ENCODE results near the gene PATJ. TPM values are rescaled to one million over a fixed set of nuclear protein-coding genes. Genes with fewer than 3 reads are reported as not detected.
"Not testable (repeated sequence)": the region's sequence is repeated elsewhere in the genome, so short reads cannot be mapped to it uniquely, and the experiment has no call there.

PATJ gene
- total RNA-seq, 4 donors from 2014 or later: 10.6 to 44.8 (median 26.1) TPM

DNA sequence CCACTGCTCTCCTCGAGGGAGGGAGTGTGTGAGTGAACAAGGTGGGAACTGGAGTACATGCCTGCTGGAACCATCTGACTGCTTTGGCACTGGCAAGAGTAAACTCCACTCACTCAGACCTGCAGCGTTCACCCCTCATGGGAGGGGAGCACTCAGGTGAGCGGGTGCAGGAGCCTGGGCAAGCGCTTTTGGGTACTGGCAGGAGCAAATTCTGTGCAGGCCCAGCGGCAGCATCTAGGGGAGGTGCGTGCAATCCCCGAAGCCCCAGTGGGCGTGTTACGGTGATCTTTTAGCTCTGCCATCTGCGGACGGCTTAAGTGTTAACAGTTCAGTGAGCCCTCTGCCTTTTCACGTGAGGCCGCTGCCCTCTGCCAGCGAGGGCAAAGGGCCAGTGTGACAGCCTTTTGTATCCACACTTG, 127.4 kb downstream of the PATJ start:
- Histone ChIP-seq H3K4me1 (no peaks in the 10 kb centered on the region), H3K27ac (no peak overlapping the region), H3K9me3 (no peaks in the 10 kb centered on the region), H3K36me3 (no peaks in the 10 kb centered on the region), H3K4me3 (no peak overlapping the region), H3K27me3 (no peaks in the 10 kb centered on the region)
- no peak for TF ChIP-seq POLR2A (IDR thresholded peaks at IDR 0.05)
- TF ChIP-seq, protein P1, sequence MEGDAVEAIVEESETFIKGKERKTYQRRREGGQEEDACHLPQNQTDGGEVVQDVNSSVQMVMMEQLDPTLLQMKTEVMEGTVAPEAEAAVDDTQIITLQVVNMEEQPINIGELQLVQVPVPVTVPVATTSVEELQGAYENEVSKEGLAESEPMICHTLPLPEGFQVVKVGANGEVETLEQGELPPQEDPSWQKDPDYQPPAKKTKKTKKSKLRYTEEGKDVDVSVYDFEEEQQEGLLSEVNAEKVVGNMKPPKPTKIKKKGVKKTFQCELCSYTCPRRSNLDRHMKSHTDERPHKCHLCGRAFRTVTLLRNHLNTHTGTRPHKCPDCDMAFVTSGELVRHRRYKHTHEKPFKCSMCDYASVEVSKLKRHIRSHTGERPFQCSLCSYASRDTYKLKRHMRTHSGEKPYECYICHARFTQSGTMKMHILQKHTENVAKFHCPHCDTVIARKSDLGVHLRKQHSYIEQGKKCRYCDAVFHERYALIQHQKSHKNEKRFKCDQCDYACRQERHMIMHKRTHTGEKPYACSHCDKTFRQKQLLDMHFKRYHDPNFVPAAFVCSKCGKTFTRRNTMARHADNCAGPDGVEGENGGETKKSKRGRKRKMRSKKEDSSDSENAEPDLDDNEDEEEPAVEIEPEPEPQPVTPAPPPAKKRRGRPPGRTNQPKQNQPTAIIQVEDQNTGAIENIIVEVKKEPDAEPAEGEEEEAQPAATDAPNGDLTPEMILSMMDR (IDR thresholded peaks at IDR 0.05): no peak
- intact Hi-C loops (cut with DNase I; ENCODE audit: low total_unique reads): no loop called here
- DNase-seq: no peak

DNA sequence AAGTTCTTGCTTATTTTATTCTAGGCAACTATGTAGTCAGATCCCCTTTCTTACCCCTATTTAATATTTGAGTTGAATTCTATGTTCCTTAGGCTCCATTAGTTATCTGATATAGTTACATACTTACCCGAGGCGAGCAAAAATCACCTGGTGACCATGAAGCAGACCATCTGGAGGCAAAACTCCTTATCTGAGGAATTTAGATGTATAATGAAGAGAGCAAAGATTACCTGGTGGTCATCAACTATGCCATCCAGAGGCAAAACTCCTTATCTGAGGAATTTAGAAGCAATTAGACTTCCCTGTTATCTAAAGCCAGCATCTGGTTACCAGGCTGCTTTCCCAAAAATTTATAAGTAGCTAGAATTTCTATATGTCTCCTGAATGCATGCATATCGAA, 129.9 kb downstream of the PATJ start:
- no peaks in the 10 kb centered on the region for H3K36me3 ChIP-seq
- H3K9me3 ChIP-seq: no peaks in the 10 kb centered on the region
- H3K4me1 ChIP-seq: no peaks in the 10 kb centered on the region
- intact Hi-C loops (cut with DNase I; ENCODE audit: low total_unique reads): no loop called here
- no peak overlapping the region for H3K4me3 ChIP-seq
- DNase-seq: no peak
- no peak overlapping the region for H3K27ac ChIP-seq
- TF ChIP-seq POLR2A (IDR thresholded peaks at IDR 0.05): no peak
- TF ChIP-seq, protein P1 (IDR thresholded peaks at IDR 0.05): no peak
- no peaks in the 10 kb centered on the region for H3K27me3 ChIP-seq

DNA sequence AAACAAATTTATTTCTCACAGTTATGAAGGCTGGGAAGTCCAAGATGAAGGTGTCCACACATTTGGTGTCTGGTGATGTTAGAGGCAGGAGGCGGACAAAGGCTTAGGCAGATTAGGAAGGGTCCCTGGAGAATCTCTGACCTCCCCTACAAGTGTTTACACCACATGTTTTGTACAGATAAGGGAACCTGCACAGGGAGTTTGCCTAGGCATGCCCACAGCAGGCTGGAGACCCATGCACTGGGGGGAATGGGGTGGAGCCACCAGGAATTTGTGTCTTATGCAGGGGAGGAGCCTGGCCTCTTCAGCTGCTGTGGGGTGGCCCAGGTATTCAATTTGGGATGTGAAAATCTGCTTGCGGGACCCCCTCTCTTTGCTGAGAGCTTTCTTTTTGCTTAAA, 131.3 kb downstream of the PATJ start:
- Histone ChIP-seq H3K4me1 (no peaks in the 10 kb centered on the region), H3K9me3 (no peaks in the 10 kb centered on the region), H3K36me3 (no peaks in the 10 kb centered on the region), H3K4me3 (no peak overlapping the region), H3K27ac (no peak overlapping the region), H3K27me3 (no peaks in the 10 kb centered on the region)
- no peak for TF ChIP-seq POLR2A (IDR thresholded peaks at IDR 0.05)
- TF ChIP-seq, protein P1 (IDR thresholded peaks at IDR 0.05): no peak
- intact Hi-C loops (cut with DNase I; ENCODE audit: low total_unique reads): no loop called here
- no peak for DNase-seq

DNA sequence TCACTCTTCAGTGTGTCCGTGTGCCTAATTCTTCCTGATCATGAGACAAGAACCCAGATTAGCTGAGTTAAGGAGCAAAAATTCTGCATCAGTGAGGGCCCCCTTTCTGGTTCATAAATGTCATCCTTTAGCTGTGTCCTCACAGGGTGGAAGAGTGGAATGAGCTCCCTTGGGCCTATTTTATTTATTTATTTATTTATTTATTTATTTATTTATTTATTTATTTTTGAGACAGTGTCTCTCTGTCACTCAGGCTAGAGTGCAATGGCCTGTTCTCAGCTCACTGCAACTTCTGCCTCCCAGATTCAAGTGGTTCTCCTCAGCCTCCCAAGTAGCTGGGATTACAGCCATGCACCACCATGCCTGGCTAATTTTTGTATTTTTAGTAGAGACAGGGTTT, 131.7 kb downstream of the PATJ start:
- intact Hi-C loops (cut with DNase I; ENCODE audit: low total_unique reads): no loop called here
- no peak overlapping the region for H3K27ac ChIP-seq
- H3K27me3 ChIP-seq: no peaks in the 10 kb centered on the region
- no peak overlapping the region for H3K4me3 ChIP-seq
- H3K4me1 ChIP-seq: no peaks in the 10 kb centered on the region
- no peak for DNase-seq
- no peak for TF ChIP-seq POLR2A (IDR thresholded peaks at IDR 0.05)
- TF ChIP-seq, protein P1 (IDR thresholded peaks at IDR 0.05): no peak
- H3K9me3 ChIP-seq: no peaks in the 10 kb centered on the region
- H3K36me3 ChIP-seq: no peaks in the 10 kb centered on the region

- intact Hi-C loops (cut with DNase I; ENCODE audit: low total_unique reads): no loop called here
- DNase-seq: no peak
- H3K4me3 ChIP-seq: no peak overlapping the region
- no peak overlapping the region for H3K27ac ChIP-seq
- no peaks in the 10 kb centered on the region for H3K9me3 ChIP-seq
- TF ChIP-seq POLR2A (IDR thresholded peaks at IDR 0.05): no peak
- TF ChIP-seq, protein P1 (IDR thresholded peaks at IDR 0.05): no peak
- H3K36me3 ChIP-seq: no peaks in the 10 kb centered on the region
- H3K4me1 ChIP-seq: no peaks in the 10 kb centered on the region
- no peaks in the 10 kb centered on the region for H3K27me3 ChIP-seq
Measured at GRCh38 chr1:61875198-61875597, 132.9 kb downstream of the PATJ start.

DNA sequence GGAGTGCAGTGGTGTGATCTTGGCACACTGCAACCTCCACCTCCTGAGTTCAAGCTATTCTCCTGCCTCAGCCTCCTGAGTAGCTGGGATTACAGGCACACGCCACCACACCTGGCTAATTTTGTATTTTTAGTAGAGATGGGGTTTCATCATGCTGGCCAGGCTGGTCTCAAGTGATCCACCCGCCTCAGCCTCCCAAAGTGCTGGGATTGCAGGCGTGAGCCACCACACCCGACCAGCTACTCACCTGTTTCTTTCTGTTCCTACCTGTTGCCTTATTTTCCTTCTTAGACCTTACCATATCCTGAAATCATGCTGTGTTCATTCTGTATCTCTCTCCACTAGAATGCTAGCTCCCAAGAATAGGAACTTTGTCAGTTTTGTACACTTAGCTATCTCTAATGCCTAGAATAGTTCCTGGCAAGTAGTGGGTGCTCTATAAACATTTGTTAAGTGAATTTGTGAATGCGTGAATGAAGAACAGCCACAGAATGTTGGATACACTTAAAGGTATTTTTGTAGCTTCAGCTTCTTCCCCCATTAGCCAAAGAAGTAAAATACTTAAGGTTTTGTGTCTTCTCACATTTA, 137.7 kb downstream of the PATJ start:
- H3K4me3 ChIP-seq; H3K27ac ChIP-seq; H3K36me3 ChIP-seq; H3K27me3 ChIP-seq; DNase-seq; H3K9me3 ChIP-seq; intact Hi-C loops (cut with DNase I; ENCODE audit: low total_unique reads); H3K4me1 ChIP-seq: not testable (repeated sequence)
